Stomach (tissue), 4 donors: ENCODE measurements around the gene CD48.

ENCODE experiments used
- EP300 ChIP-seq: sonication (generic); formaldehyde crosslinking; IDR thresholded peaks from one replicate; pipeline ENCODE4 v1.6.1; 2017; ENCODE audit warnings: antibody characterized with exemption
- POLR2A ChIP-seq, 4 donors: fragments of 450-650 bp; IDR thresholded peaks; one replicate each; pipeline ENCODE4 v1.6.1; 2016; ENCODE audit warnings: antibody characterized with exemption in 4 of 4, control low read depth in 2 of 4, mild to moderate bottlenecking in 1 of 4, moderate library complexity in 1 of 4
- TF ChIP-seq, protein P1 (sequence below), 7 experiments: fragments of 450-650 bp in 4 of 7; fragments of 200-600 bp in 3 of 7; sonication (generic) in 3 of 7; IDR thresholded peaks; one replicate each; pipeline ENCODE4 v1.5.1; 2016 to 2019; ENCODE audit warnings: antibody characterized with exemption in 7 of 7, control low read depth in 2 of 7, mild to moderate bottlenecking in 1 of 7

DNA sequence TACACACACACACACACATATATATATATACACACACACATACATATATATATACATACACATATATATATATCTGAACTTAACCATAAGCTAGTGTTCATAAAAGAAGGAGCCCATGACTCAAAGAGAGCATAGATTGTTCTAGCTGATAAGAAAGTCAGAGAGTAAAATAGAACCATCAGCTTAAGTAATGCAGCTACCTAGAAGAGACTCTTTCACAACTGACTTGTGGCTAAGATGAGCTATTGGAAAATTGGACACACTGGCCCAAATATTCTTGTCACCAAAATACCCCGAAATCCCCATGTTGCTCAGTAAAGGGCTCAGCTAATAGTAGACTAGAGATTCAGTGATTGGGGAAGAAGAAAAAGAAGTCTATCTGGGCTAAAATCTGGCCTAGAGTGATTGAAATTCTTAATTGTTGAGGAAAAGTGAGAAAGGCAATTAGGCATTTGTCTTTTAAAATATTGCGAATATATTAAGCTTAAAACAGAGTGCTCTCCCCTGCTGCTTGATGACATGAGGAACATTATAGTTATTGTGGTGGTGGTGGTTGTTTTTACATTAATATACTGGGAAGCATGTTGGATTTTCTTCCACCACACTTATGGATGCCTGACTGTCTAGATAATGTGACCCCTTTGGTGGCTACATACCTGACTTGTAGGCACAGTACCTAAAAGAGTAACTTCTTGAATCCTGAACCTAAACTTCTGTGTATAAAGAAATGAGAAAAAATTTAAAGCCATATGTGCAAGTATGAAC lies 71.1 kb downstream of the CD48 start:
- TF ChIP-seq EP300 (no peak), POLR2A (IDR thresholded peaks at IDR 0.05) (no peak)
- TF ChIP-seq, protein P1, sequence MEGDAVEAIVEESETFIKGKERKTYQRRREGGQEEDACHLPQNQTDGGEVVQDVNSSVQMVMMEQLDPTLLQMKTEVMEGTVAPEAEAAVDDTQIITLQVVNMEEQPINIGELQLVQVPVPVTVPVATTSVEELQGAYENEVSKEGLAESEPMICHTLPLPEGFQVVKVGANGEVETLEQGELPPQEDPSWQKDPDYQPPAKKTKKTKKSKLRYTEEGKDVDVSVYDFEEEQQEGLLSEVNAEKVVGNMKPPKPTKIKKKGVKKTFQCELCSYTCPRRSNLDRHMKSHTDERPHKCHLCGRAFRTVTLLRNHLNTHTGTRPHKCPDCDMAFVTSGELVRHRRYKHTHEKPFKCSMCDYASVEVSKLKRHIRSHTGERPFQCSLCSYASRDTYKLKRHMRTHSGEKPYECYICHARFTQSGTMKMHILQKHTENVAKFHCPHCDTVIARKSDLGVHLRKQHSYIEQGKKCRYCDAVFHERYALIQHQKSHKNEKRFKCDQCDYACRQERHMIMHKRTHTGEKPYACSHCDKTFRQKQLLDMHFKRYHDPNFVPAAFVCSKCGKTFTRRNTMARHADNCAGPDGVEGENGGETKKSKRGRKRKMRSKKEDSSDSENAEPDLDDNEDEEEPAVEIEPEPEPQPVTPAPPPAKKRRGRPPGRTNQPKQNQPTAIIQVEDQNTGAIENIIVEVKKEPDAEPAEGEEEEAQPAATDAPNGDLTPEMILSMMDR (IDR thresholded peaks at IDR 0.05) = no peak
